DND-41 (cell line): ENCODE data around the gene RASGRP1.

Experiments used
- ATAC-seq: fragments of 200-7000 bp; cut with Tn5 transposase; 3 replicates; pipeline ENCODE4 v1.9.1; 2021; ENCODE audit warnings: low read depth; ENCODE audit not compliant: insufficient read depth
- DNase-seq: peaks from one replicate; pipeline ENCODE4 v3.0.0-alpha.2; 2020
- H2AFZ ChIP-seq: 2 replicates; pipeline ENCODE4 v1.6.0; 2012; ENCODE audit warnings: low read depth, low read length
- H3K27ac ChIP-seq: 2 replicates; pipeline ENCODE4 v1.5.1; 2012; ENCODE audit warnings: low read length, inconsistent platforms
- H3K27me3 ChIP-seq: fragments of 200-600 bp; sonication (generic); 2 replicates; pipeline ENCODE4 v1.6.0; 2012; ENCODE audit warnings: low read length, mild to moderate bottlenecking, inconsistent platforms; ENCODE audit not compliant: insufficient read depth, poor library complexity
- H3K36me3 ChIP-seq: 2 replicates; pipeline ENCODE4 v1.5.1; 2012; ENCODE audit warnings: low read length, inconsistent platforms; ENCODE audit not compliant: insufficient read depth
- H3K4me1 ChIP-seq: 2 replicates; pipeline ENCODE4 v1.5.1; 2012; ENCODE audit warnings: mild to moderate bottlenecking, low read length; ENCODE audit not compliant: insufficient read depth
- H3K4me2 ChIP-seq: 2 replicates; pipeline ENCODE4 v1.6.0; 2012; ENCODE audit warnings: mild to moderate bottlenecking, moderate library complexity, low read length, inconsistent platforms; ENCODE audit not compliant: insufficient read depth
- H3K4me3 ChIP-seq, 2 experiments: fragments of 200-600 bp in 1 of 2; shearing (Covaris generic) in 1 of 2; 2 replicates each; pipeline ENCODE4 v1.5.1; 2012 to 2016; ENCODE audit warnings: inconsistent platforms in 2 of 2, low read length in 2 of 2, mild to moderate bottlenecking in 2 of 2, low read depth in 1 of 2, moderate library complexity in 1 of 2
- H3K79me2 ChIP-seq: 2 replicates; pipeline ENCODE4 v1.6.0; 2012; ENCODE audit warnings: low read length, inconsistent platforms; ENCODE audit not compliant: insufficient read depth
- H3K9ac ChIP-seq: 2 replicates; pipeline ENCODE4 v1.6.0; 2012; ENCODE audit warnings: low read depth, mild to moderate bottlenecking, inconsistent platforms, low read length, moderate library complexity
- H3K9me3 ChIP-seq: 2 replicates; pipeline ENCODE4 v1.5.1; 2012; ENCODE audit warnings: low read length, moderate library complexity, mild to moderate bottlenecking, inconsistent platforms; ENCODE audit not compliant: insufficient read depth, severe bottlenecking
- H4K20me1 ChIP-seq: 2 replicates; pipeline ENCODE4 v1.6.0; 2012; ENCODE audit warnings: low read length; ENCODE audit not compliant: insufficient read depth
- EZH2 ChIP-seq: IDR thresholded peaks from 3 replicates; pipeline ENCODE4 v1.6.1; 2012; ENCODE audit warnings: borderline replicate concordance, low read depth, mild to moderate bottlenecking, moderate library complexity, low read length, inconsistent platforms; ENCODE audit not compliant: severe bottlenecking
- TF ChIP-seq, protein P1 (sequence below): IDR thresholded peaks from 2 replicates; pipeline ENCODE4 v1.5.1; 2012; ENCODE audit warnings: borderline replicate concordance, low read length, moderate library complexity, mild to moderate bottlenecking; ENCODE audit not compliant: poor library complexity, severe bottlenecking; ENCODE audit errors: extremely low read depth

Gene RASGRP1

DNA sequence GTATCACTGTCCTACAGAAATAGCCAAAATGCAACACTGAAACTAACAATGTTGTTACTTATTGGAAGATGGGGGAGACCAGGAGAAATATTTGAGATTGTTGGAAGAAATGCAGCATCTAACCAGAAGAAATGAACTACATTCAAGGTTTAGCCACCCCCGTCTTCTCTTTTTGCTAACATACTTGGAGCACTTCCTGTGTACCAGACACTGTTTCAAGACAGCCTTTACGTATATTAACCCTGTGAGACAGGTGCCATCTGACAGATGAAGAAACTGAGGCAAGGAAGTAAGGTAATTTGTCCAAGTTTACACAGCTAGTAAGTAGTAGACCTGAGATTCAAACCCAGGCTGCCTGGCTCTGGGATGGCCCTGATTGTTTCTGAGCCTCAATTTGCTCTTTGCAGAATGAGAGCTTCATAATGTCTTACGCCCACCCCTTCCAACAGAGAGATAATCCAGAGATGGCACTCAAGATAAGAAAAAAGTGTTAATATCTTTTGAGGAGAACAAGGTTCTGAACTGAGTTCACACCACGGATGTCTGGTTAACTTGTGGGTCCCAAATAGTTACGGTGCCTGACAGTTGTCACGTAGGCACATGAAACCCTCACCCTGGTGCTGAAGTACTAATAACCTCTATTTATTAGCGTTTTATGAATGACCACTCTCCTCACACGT is 26.1 kb downstream of the RASGRP1 start:
- TF ChIP-seq EZH2, result no peak
- TF ChIP-seq, protein P1, sequence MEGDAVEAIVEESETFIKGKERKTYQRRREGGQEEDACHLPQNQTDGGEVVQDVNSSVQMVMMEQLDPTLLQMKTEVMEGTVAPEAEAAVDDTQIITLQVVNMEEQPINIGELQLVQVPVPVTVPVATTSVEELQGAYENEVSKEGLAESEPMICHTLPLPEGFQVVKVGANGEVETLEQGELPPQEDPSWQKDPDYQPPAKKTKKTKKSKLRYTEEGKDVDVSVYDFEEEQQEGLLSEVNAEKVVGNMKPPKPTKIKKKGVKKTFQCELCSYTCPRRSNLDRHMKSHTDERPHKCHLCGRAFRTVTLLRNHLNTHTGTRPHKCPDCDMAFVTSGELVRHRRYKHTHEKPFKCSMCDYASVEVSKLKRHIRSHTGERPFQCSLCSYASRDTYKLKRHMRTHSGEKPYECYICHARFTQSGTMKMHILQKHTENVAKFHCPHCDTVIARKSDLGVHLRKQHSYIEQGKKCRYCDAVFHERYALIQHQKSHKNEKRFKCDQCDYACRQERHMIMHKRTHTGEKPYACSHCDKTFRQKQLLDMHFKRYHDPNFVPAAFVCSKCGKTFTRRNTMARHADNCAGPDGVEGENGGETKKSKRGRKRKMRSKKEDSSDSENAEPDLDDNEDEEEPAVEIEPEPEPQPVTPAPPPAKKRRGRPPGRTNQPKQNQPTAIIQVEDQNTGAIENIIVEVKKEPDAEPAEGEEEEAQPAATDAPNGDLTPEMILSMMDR, result no peak
- Histone ChIP-seq H3K4me2 (no peak overlapping the region), H3K36me3 (no peaks in the 10 kb centered on the region), H3K27ac (no peak overlapping the region), H3K9me3 (no peaks in the 10 kb centered on the region), H3K4me3 (no peak overlapping the region), H3K27me3 (no peaks in the 10 kb centered on the region), H2AFZ (no peak overlapping the region), H4K20me1 (no peaks in the 10 kb centered on the region), H3K9ac (no peak overlapping the region), H3K4me1 (no peaks in the 10 kb centered on the region), H3K79me2 (no peaks in the 10 kb centered on the region)
- ATAC-seq, result no peak
- no peak for DNase-seq

DNA sequence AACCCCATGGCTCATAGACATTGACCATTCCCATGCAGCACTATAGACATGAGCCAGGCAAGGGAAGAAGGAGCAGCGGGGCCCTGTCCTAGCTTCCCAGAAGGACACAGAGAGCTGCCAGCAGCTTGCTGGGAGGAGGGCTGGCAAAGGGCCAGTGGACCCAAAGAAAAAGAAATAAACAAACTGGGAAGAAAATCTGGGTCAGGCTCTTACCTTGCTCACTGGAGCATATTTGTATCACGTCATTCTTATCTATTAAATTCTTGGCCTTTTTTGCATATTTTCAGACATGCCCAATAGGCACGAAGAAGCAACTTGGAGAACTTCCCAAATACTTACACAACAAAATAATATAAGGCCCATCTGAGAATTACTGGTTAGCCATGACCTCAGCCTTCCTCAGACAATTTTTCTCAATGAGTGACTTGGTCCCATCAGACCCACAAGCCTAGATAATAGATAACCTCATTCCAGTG is 28.4 kb downstream of the RASGRP1 start:
- H3K27ac ChIP-seq, result no peak overlapping the region
- no peaks in the 10 kb centered on the region for H3K27me3 ChIP-seq
- TF ChIP-seq EZH2, result no peak
- TF ChIP-seq, protein P1, result no peak
- no peak overlapping the region for H3K4me3 ChIP-seq
- DNase-seq (no peak), ATAC-seq (no peak)
- H2AFZ ChIP-seq, result no peak overlapping the region
- no peaks in the 10 kb centered on the region for H3K79me2 ChIP-seq
- H4K20me1 ChIP-seq, result no peaks in the 10 kb centered on the region
- no peaks in the 10 kb centered on the region for H3K4me1 ChIP-seq
- H3K9me3 ChIP-seq, result no peaks in the 10 kb centered on the region
- H3K4me2 ChIP-seq, result no peak overlapping the region
- no peak overlapping the region for H3K9ac ChIP-seq
- H3K36me3 ChIP-seq, result no peaks in the 10 kb centered on the region

- no peak overlapping the region for H3K4me2 ChIP-seq
- H3K27ac ChIP-seq, result no peak overlapping the region
- no peaks in the 10 kb centered on the region for H3K27me3 ChIP-seq
- TF ChIP-seq, protein P1, result no peak
- no peak for TF ChIP-seq EZH2
- H3K9me3 ChIP-seq, result no peaks in the 10 kb centered on the region
- DNase-seq (no peak), ATAC-seq (no peak)
- H3K79me2 ChIP-seq, result no peaks in the 10 kb centered on the region
- no peaks in the 10 kb centered on the region for H4K20me1 ChIP-seq
- no peaks in the 10 kb centered on the region for H3K36me3 ChIP-seq
- no peaks in the 10 kb centered on the region for H3K4me1 ChIP-seq
- no peak overlapping the region for H3K4me3 ChIP-seq
- H2AFZ ChIP-seq, result no peak overlapping the region
- H3K9ac ChIP-seq, result no peak overlapping the region
These were observed 29.0 kb downstream of the RASGRP1 start for GRCh38 chr15:38535491-38536200.
